K562 (cell line): Measurements from ENCODE around the gene HNRNPDL. TPM values are rescaled to one million over a fixed set of nuclear protein-coding genes. Genes with fewer than 3 reads are reported as not detected.

Experiments
- CGGBP1 ChIP-seq: fragments of 250-450 bp; sonication (Bioruptor Pico); IDR thresholded peaks from 2 replicates; pipeline ENCODE4 v1.9.0; 2021; ENCODE audit warnings: mild to moderate bottlenecking
- FOXJ2 ChIP-seq: fragments of 200-800 bp; sonication (Bioruptor generic); IDR thresholded peaks from 2 replicates; pipeline ENCODE4 v1.6.1; 2016; ENCODE audit warnings: missing genetic modification characterization, missing compliant biosample characterization
- FOXM1 ChIP-seq, 2 experiments: fragments of 450-650 bp in 1 of 2; sonication (generic) in 1 of 2; formaldehyde crosslinking in 1 of 2; IDR thresholded peaks; 2 replicates each; pipeline versions ENCODE4 v1.6.1 to v1.9.0; 2017 to 2022; ENCODE audit warnings: low read depth in 2 of 2, mild to moderate bottlenecking in 2 of 2, missing genetic modification reagents in 1 of 2, moderate library complexity in 1 of 2
- GTF2A2 ChIP-seq: IDR thresholded peaks from 2 replicates; pipeline ENCODE4 v1.6.1; 2016; ENCODE audit warnings: mild to moderate bottlenecking, missing genetic modification characterization, missing compliant biosample characterization
- HINFP ChIP-seq: fragments of 450-650 bp; conservative IDR thresholded peaks from 2 replicates; pipeline ENCODE4 v1.6.1; 2016; ENCODE audit warnings: missing genetic modification characterization, low read depth, mild to moderate bottlenecking, control low read depth, missing compliant biosample characterization
- MNT ChIP-seq, 2 experiments: fragments of 450-650 bp; conservative IDR thresholded peaks; 2 replicates each; pipeline ENCODE4 v1.6.1; 2017; ENCODE audit warnings: mild to moderate bottlenecking in 2 of 2, moderate library complexity in 2 of 2
- NCOA2 ChIP-seq, 2 experiments: fragments of 450-650 bp; IDR thresholded peaks; 2 replicates each; pipeline ENCODE4 v1.6.1; 2018; ENCODE audit warnings: mild to moderate bottlenecking in 2 of 2, moderate library complexity in 1 of 2; ENCODE audit not compliant: partially characterized antibody in 2 of 2
- NFATC3 ChIP-seq: fragments of 450-650 bp; IDR thresholded peaks from 2 replicates; pipeline ENCODE4 v1.6.1; 2017; ENCODE audit warnings: mild to moderate bottlenecking
- PATZ1 ChIP-seq: fragments of 250-450 bp; sonication (Bioruptor Pico); IDR thresholded peaks from 2 replicates; pipeline ENCODE4 v1.5.0; 2020; ENCODE audit warnings: mild to moderate bottlenecking, borderline replicate concordance
- RBM17 ChIP-seq: fragments of 200-400 bp; formaldehyde crosslinking; IDR thresholded peaks from 2 replicates; pipeline ENCODE4 v1.6.1; 2017; ENCODE audit warnings: low read depth, mild to moderate bottlenecking, low read length, borderline replicate concordance
- RCOR1 ChIP-seq, 2 experiments: IDR thresholded peaks; 2 replicates each; pipeline ENCODE4 v1.6.1; 2012; ENCODE audit warnings: low read depth in 2 of 2, low read length in 2 of 2, borderline replicate concordance in 1 of 2, improper control_type of control experiment in 1 of 2
- TCF7 ChIP-seq: sonication (generic); IDR thresholded peaks from 2 replicates; pipeline ENCODE4 v1.6.1; 2016; ENCODE audit warnings: antibody characterized with exemption, borderline replicate concordance
- TFAP4 ChIP-seq: sonication (generic); formaldehyde crosslinking; IDR thresholded peaks from 2 replicates; pipeline ENCODE4 v1.8.0; 2022; ENCODE audit warnings: missing genetic modification reagents, mild to moderate bottlenecking, moderate library complexity, borderline replicate concordance
- THRB ChIP-seq: fragments of 450-650 bp; formaldehyde crosslinking; conservative IDR thresholded peaks from 2 replicates; pipeline ENCODE4 v1.4.0; 2022; ENCODE audit warnings: mild to moderate bottlenecking, missing genetic modification characterization
- ZBTB12 ChIP-seq: fragments of 250-450 bp; sonication (Bioruptor Pico); IDR thresholded peaks from 2 replicates; pipeline ENCODE4 v1.4.0; 2020
- ZNF282 ChIP-seq: sonication (generic); formaldehyde crosslinking; IDR thresholded peaks from 2 replicates; pipeline ENCODE4 v1.8.1; 2023; ENCODE audit warnings: missing genetic modification reagents
- ZNF444 ChIP-seq: fragments of 250-450 bp; sonication (Bioruptor Pico); IDR thresholded peaks from 2 replicates; pipeline ENCODE4 v1.4.0; 2020; ENCODE audit warnings: mild to moderate bottlenecking, moderate library complexity
- polyA plus RNA-seq, 8 experiments: library from polyadenylated mRNA; depleted of rRNA in 4 of 8; stranded (reverse) in 5 of 8; unstranded in 3 of 8; fragments of >200 nt; fragmentation: Nextera tagmentation in 2 of 8; fragmentation: Illumina TruSeq in 1 of 8; extraction: Ambion mirVana in 2 of 8; extraction: Trizol in 1 of 8; gene quantifications; 2 replicates each; pipeline versions ENCODE4 v1.2.1 to v1.2.3, GENCODE V29; 2011 to 2014; ENCODE audit warnings: inconsistent platforms in 1 of 8, missing spikeins in 1 of 8
- total RNA-seq, 7 experiments: library from RNA; depleted of rRNA in 6 of 7; stranded (reverse); fragments of >200 nt in 6 of 7; fragmentation: Illumina TruSeq in 2 of 7; extraction: Trizol in 2 of 7; gene quantifications; 2 replicates each; pipeline versions ENCODE4 v1.2.1 to v1.2.3, GENCODE V29; 2011 to 2021; ENCODE audit warnings: low replicate concordance in 1 of 7

HNRNPDL gene
- total and polyA plus RNA-seq, 9 of the 15 experiments (the other 6 are each of a cell fraction or from before 2014, with no cell fraction given), result 243 to 652 (median 351) TPM

- no peak for TF ChIP-seq PATZ1
- TF ChIP-seq TFAP4 (CRISPR knock-in tag), result peak; percentile 64
- no peak for TF ChIP-seq NFATC3
- peak; percentile 93 for TF ChIP-seq ZBTB12 (CRISPR knock-in tag)
- no peak for TF ChIP-seq HINFP (tag)
- TF ChIP-seq ZNF282 (CRISPR knock-in tag), result no peak; the same call in 1 of the 2 replicates
- TF ChIP-seq ZNF444 (CRISPR knock-in tag), result no peak
- peak; percentile 79; the same call in 1 of the 2 replicates for TF ChIP-seq GTF2A2
- TF ChIP-seq MNT (conservative IDR thresholded peaks at IDR 0.05), result peak; percentile 95 to 96
- no peak; the same call in 1 of the 2 replicates for TF ChIP-seq TCF7
- no peak for TF ChIP-seq RBM17
- no peak for TF ChIP-seq NCOA2 (IDR thresholded peaks at IDR 0.05; ENCODE audit: partially characterized antibody in 2 of 2)
- TF ChIP-seq FOXM1 (IDR thresholded peaks at IDR 0.05; ENCODE audit: low read depth), result no peak
- peak; percentile 32 for TF ChIP-seq FOXM1 (CRISPR knock-in tag; IDR thresholded peaks at IDR 0.05; ENCODE audit: low read depth)
- no peak for TF ChIP-seq CGGBP1 (CRISPR knock-in tag)
- peak in 1 of 2 experiments; percentile 56; a peak in 1 of 4 replicates for TF ChIP-seq RCOR1 (IDR thresholded peaks at IDR 0.05; ENCODE audit: borderline replicate concordance in 1 of 2, low read depth in 2 of 2, low read length in 2 of 2)
- TF ChIP-seq FOXJ2, result peak; percentile 62
- no peak for TF ChIP-seq THRB (CRISPR knock-in tag)
Observed at GRCh38 chr4:82428969-82429727, 1.1 kb downstream of the HNRNPDL start (continued).
